ENCODE measurements around the gene ZFAND3. TPM values are rescaled to one million over a fixed set of nuclear protein-coding genes. Genes with fewer than 3 reads are reported as not detected.

Gene ZFAND3
- total and polyA plus RNA-seq, 10 of the 15 experiments (the other 5 are each of a cell fraction or from before 2014, with no cell fraction given) = 0.90 to 34.4 (median 16.3) TPM

DNA sequence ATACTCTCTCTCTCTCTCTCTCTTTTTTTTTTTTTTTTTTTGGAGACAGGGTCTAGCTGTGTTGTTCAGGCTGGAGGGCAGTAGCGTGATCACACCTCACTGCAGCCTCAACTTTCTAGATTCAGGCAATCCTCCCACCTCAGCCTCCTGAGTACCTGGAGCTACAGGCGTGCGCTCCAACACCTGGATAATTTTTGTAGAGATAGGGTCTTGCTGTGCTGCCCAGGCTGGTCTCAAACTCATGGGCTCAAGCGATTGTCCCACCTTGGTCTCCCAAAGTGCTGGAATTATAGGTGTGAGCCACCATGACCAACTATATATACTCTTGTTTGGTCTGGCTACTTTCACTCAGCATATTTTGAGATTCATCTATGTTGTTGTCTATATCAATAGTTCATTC is 154.9 kb downstream of the ZFAND3 start (continued):
- TF ChIP-seq ETV6 (conservative IDR thresholded peaks at IDR 0.05 in 1 of 2, IDR thresholded peaks at IDR 0.05 in 1 of 2; ENCODE audit: borderline replicate concordance in 1 of 2, low read depth in 1 of 2) (no peak), ZNF384 (IDR thresholded peaks at IDR 0.05; ENCODE audit: borderline replicate concordance, low read depth, low read length) (no peak), NBN (IDR thresholded peaks at IDR 0.05) (no peak), CHD4 (IDR thresholded peaks at IDR 0.05) (no peak)

DNA sequence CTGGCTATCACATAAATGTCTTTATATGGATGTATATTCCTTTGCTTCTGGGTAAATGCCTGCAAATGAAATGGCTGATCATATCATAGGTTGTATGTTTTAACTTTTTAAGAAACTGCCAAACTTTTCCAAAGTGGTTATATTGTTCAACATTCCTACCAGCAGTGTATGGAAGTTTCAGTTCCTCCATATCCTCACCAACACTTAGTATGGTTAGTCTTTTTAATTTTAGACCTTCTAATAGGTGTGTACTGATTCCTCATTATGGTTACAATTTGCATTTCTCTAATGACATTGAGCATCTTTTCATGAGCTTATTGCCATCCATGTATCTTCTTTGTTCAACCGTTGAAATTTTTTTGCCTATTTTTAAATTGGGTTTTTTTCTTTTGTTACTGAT is 155.4 kb downstream of the ZFAND3 start:
- no peak overlapping the region for H3K4me3 ChIP-seq
- WGBS (ENCODE audit: insufficient coverage, insufficient replicate concordance, low lambda C conversion rate, missing lambda C conversion rate) = 100% methylated on average over 1 of the region's 1 CpG
- DNase-seq (ENCODE audit: low read depth, low spot score) (no peak), ATAC-seq (no peak), FAIRE-seq (no peak)
- TF ChIP-seq, protein P1, sequence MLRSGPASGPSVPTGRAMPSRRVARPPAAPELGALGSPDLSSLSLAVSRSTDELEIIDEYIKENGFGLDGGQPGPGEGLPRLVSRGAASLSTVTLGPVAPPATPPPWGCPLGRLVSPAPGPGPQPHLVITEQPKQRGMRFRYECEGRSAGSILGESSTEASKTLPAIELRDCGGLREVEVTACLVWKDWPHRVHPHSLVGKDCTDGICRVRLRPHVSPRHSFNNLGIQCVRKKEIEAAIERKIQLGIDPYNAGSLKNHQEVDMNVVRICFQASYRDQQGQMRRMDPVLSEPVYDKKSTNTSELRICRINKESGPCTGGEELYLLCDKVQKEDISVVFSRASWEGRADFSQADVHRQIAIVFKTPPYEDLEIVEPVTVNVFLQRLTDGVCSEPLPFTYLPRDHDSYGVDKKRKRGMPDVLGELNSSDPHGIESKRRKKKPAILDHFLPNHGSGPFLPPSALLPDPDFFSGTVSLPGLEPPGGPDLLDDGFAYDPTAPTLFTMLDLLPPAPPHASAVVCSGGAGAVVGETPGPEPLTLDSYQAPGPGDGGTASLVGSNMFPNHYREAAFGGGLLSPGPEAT (IDR thresholded peaks at IDR 0.05; ENCODE audit: low read depth) = 0 out of 2 replicates have a peak, but pooled peaks have one; percentile 18
- no peak for TF ChIP-seq HDAC6 (IDR thresholded peaks at IDR 0.05; ENCODE audit: unreplicated experiment)
- no peak for TF ChIP-seq POLR2AphosphoS2 (IDR thresholded peaks at IDR 0.05; ENCODE audit: low read depth, low read length)
- TF ChIP-seq, protein P2, sequence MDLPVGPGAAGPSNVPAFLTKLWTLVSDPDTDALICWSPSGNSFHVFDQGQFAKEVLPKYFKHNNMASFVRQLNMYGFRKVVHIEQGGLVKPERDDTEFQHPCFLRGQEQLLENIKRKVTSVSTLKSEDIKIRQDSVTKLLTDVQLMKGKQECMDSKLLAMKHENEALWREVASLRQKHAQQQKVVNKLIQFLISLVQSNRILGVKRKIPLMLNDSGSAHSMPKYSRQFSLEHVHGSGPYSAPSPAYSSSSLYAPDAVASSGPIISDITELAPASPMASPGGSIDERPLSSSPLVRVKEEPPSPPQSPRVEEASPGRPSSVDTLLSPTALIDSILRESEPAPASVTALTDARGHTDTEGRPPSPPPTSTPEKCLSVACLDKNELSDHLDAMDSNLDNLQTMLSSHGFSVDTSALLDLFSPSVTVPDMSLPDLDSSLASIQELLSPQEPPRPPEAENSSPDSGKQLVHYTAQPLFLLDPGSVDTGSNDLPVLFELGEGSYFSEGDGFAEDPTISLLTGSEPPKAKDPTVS (IDR thresholded peaks at IDR 0.05; ENCODE audit: low read depth, low read length) = no peak
- peak; percentile 79 for TF ChIP-seq ZNF217 (IDR thresholded peaks at IDR 0.05)
- TF ChIP-seq, protein P3, sequence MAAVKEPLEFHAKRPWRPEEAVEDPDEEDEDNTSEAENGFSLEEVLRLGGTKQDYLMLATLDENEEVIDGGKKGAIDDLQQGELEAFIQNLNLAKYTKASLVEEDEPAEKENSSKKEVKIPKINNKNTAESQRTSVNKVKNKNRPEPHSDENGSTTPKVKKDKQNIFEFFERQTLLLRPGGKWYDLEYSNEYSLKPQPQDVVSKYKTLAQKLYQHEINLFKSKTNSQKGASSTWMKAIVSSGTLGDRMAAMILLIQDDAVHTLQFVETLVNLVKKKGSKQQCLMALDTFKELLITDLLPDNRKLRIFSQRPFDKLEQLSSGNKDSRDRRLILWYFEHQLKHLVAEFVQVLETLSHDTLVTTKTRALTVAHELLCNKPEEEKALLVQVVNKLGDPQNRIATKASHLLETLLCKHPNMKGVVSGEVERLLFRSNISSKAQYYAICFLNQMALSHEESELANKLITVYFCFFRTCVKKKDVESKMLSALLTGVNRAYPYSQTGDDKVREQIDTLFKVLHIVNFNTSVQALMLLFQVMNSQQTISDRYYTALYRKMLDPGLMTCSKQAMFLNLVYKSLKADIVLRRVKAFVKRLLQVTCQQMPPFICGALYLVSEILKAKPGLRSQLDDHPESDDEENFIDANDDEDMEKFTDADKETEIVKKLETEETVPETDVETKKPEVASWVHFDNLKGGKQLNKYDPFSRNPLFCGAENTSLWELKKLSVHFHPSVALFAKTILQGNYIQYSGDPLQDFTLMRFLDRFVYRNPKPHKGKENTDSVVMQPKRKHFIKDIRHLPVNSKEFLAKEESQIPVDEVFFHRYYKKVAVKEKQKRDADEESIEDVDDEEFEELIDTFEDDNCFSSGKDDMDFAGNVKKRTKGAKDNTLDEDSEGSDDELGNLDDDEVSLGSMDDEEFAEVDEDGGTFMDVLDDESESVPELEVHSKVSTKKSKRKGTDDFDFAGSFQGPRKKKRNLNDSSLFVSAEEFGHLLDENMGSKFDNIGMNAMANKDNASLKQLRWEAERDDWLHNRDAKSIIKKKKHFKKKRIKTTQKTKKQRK (IDR thresholded peaks at IDR 0.05; ENCODE audit: low read depth, low read length) = no peak
- no peak for TF ChIP-seq BACH1 (IDR thresholded peaks at IDR 0.05; ENCODE audit: borderline replicate concordance)
- SMC1A ChIA-PET (ENCODE audit: uncharacterized antibody, unreplicated experiment) = no interaction called here
- intact Hi-C loops (cut with micrococcal nuclease; ENCODE audit: unreplicated experiment) = no loop called here
- in situ Hi-C loops (cut with MboI) = no loop called here
- peaks cover 30% of the 10 kb centered on the region for H3K79me2 ChIP-seq (ENCODE audit: control insufficient read depth, insufficient read depth, low read length)
- H3K9me3 ChIP-seq (replicated peaks; ENCODE audit: control insufficient read depth, insufficient read depth, low read length) = peaks cover 13% of the 10 kb centered on the region
- CTCF ChIA-PET = no interaction called here
- BruUV-seq (replicated peaks) = no TSS peak
- H3K27ac ChIP-seq (ENCODE audit: control insufficient read depth, insufficient read depth) = no peak overlapping the region
- no peaks in the 10 kb centered on the region for H3K27me3 ChIP-seq (replicated peaks in 1 of 2; ENCODE audit: control insufficient read depth in 2 of 2, insufficient read depth in 2 of 2, low read length in 1 of 2)
- no peak overlapping the region for H3K4me2 ChIP-seq (ENCODE audit: control insufficient read depth, insufficient read depth)
- POLR2A ChIA-PET = interaction anchor here (0.5 kb wide), 1 partner anchor 115 kb away, joined by 3 read pairs; no protein-coding TSS in a partner anchor
- H3K4me1 ChIP-seq (ENCODE audit: control insufficient read depth, insufficient read depth, low read length) = 0 out of 2 replicates have a peak, but pooled peaks cover 4% of the 10 kb centered on the region
- H2AFZ ChIP-seq (ENCODE audit: control insufficient read depth, low read depth, low read length) = no peak overlapping the region
- H3K9ac ChIP-seq (ENCODE audit: control insufficient read depth, insufficient read depth, low read length) = no peak overlapping the region
- RAD21 ChIA-PET (ENCODE audit: unreplicated experiment) = no interaction called here
- 0 out of 4 replicates have a peak, but pooled peaks cover 0 to 2% of the 10 kb centered on the region in 2 experiments for H3K36me3 ChIP-seq (ENCODE audit: control insufficient read depth in 2 of 2, insufficient read depth in 2 of 2, low read length in 1 of 2)
- no peaks in the 10 kb centered on the region for H4K20me1 ChIP-seq (ENCODE audit: control insufficient read depth, insufficient read depth)
